HT-29 (cell line): ENCODE results near the gene NBPF15. TPM values are rescaled to one million over a fixed set of nuclear protein-coding genes. Genes with fewer than 3 reads are reported as not detected.
"Not testable (repeated sequence)": the region's sequence is repeated elsewhere in the genome, so short reads cannot be mapped to it uniquely, and the experiment has no call there.

Experiments used
- DNase-seq: peaks from one replicate; pipeline ENCODE4 v3.0.0-alpha.2; 2015; ENCODE audit warnings: low spot score
- total RNA-seq: library from RNA; depleted of rRNA; stranded (reverse); fragments of >200 nt; shearing (Covaris generic); gene quantifications from 2 replicates; pipeline ENCODE4 v1.2.3, GENCODE V29; 2014; rRNA removed

Gene NBPF15, protein sequence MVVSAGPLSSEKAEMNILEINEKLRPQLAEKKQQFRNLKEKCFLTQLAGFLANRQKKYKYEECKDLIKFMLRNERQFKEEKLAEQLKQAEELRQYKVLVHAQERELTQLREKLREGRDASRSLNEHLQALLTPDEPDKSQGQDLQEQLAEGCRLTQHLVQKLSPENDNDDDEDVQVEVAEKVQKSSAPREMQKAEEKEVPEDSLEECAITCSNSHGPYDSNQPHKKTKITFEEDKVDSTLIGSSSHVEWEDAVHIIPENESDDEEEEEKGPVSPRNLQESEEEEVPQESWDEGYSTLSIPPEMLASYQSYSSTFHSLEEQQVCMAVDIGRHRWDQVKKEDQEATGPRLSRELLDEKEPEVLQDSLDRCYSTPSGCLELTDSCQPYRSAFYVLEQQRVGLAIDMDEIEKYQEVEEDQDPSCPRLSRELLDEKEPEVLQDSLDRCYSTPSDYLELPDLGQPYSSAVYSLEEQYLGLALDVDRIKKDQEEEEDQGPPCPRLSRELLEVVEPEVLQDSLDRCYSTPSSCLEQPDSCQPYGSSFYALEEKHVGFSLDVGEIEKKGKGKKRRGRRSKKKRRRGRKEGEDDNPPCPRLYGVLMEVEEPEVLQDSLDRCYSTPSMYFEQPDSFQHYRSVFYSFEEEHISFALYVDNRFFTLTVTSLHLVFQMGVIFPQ
- total RNA-seq = 14.2 and 17.7 TPM in 2 replicates

DNA sequence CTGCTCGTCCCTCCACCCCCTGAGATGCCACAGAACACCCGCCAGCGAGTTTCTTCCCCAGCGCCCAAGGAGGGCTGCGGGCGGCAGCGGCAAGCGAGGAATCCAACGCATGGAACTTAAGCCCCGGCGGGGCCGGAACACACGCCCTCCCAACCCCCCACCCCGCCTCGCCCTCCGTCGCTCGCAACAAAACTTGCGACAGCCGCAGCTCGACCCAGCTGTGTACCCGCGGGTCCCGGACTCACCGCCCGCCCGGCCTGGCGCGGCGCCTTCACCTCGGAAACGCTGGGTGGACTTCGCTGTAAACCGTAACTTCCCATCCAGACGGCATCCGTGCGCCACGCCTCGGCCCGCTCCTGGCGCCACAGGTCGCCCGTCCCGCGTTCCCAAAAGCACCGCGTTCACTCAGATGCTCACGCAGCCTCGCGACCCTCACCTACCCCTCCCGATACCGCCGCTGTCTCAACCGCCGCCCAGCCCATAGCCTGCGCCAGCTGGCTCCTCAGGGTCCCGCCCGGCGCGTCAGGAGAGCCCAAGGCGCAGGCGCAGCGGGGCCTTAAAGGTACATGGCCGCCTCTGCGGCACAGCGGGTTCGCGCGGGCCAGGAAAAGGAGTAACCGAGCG lies at the start of gene NBPF15:
TSS of gene NBPF15 (minus strand) at position 534 of the 624 bp plus-strand sequence. CDS start 21,666 bp downstream, outside the sequence.
- peak; percentile 55 for DNase-seq

DNA sequence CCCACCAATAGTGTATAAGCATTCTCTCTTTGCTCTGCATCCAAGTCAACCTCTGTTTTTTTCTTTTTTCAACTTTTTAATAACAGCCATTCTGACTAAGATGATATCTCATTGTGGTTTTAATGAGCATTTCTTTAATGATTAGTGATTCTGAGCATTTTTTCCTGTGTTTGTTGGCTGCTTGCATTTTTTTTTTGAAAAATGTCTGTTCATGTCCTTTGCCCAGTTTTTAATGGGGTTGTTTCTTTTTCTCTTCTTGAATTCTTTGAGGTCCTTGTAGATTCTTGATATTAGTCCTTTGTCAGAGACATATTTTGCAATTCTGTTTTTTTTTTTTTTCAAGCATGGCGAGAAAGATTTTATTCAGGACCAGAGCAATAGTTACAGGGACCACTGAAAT lies 35.0 kb upstream of the NBPF15 start:
- not testable (repeated sequence) for DNase-seq

GRCh38 chr1:144494130-144494529 lies 32.7 kb upstream of the NBPF15 start:
- DNase-seq = not testable (repeated sequence)

DNA sequence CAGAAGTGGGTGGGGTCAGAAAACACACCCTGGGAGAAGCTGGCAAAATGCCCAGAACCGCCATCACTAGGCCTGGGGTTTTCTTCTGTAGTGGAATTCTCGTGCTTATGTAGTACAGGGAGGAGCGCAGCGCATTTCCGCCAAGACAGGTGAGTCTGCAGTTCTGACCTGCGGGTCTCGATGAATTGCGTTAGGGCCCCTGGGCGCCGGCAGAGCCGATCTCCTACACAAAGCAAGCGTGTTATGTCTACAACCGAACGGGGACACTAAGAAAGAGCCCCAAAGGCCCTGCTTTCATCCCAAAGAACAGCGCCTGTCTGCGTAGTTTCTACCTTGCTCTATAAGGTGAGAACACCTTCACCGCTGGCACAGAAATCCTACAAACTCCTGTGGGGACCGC lies 28.9 kb upstream of the NBPF15 start:
- not testable (repeated sequence) for DNase-seq

DNA sequence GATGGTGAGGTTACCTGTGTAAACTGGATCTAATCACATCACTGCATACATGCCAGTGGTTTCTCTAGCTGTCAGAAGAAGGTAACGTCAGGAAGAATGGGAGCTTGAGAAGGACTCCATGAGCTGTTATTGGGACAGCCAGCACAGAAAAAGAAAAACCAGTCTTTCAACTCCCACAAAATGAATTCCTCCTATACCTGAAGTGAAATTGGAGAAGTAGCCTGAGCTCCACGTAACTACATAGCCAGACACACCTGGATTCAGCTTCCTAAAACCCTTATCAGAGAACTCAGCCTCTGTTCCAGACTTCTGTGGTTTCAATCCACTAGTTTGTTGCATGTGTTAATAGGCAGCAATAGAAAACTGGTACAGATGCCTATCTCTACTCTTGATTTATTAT lies 25.5 kb upstream of the NBPF15 start:
- not testable (repeated sequence) for DNase-seq

GRCh38 chr1:144485048-144485993 lies 23.9 kb upstream of the NBPF15 start:
- not testable (repeated sequence) for DNase-seq

- DNase-seq = not testable (repeated sequence)
These were observed 12.4 kb upstream of the NBPF15 start for GRCh38 chr1:144473897-144474296.

DNA sequence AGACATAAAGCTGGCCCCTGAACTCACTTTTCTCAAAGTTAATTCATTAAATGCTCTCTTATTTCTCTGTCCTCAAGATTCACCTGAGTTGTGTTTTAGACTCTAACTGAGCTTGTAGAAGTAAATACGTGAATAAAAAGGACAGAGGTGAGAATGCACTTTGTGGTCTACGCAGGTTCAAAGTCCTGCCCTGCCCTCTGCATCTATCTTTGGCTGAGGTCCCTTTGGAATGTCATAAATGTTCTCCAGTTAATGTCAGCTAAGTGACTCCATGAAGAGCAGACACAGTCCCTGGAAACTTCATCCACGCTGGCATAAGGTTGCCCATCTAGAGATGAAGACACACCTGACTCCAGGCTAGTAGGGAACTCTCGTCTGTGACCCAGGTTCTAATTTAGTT lies 10.0 kb upstream of the NBPF15 start:
- DNase-seq = peak; percentile 62

DNA sequence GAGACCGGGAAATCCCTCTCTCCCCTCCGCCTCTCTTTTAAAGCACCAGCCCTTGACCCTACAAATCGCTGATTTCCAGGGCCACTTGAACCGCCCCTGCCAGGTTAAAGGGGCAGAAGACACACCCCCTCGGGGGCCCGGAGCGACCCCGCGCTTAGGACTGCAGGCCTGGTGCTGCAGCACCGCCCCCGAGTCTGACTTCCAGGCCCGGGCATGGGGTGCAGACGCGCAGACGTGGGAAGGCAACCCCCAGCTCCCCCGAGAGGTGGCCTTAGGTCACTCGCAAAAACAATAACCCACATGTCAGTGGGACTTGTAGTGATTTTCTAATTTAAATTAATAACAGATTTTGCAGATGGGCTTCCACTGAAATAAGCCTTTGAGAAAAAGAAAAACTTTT lies 309 bp upstream of the NBPF15 start:
- not testable (repeated sequence) for DNase-seq

DNA sequence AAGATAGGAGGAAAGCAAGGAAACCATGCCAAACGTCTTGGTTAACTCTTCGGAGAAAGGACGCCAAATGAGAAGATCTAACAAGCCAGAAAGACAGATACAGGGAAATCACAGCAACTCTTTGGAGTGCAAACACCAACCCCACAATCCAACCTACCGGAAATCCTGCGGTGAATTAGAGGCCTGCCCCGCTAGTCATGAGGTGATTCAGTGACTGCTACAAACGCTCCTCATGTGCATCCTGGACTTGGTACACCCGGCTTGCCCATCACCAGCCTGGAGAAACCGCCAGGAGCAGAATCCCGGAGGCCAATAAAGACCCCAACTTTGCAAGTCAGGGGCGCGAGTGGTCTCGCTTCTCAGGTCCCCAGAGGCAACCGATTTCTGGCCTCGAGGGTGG lies 783 bp downstream of the NBPF15 start:
- DNase-seq = not testable (repeated sequence)

GRCh38 chr1:144442402-144442801 lies 19.1 kb downstream of the NBPF15 start:
- not testable (repeated sequence) for DNase-seq

DNA sequence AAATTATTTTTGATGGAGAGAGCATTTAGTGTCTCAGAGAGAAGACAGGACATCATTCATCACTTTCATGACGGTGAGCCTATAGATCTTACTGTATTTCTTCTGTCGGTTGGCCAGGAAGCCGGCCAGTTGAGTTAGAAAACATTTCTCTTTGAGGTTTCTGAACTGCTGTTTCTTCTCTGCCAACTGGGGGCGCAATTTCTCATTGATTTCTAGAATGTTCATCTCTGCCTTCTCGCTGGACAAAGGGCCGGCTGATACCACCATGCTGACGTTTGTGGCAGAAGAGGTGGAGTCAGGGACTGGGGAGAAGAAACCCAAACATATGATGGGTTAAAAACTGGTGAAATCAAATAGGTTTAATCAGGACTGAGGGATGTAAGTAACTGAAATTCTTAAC lies 21.7 kb downstream of the NBPF15 start:
- not testable (repeated sequence) for DNase-seq

DNA sequence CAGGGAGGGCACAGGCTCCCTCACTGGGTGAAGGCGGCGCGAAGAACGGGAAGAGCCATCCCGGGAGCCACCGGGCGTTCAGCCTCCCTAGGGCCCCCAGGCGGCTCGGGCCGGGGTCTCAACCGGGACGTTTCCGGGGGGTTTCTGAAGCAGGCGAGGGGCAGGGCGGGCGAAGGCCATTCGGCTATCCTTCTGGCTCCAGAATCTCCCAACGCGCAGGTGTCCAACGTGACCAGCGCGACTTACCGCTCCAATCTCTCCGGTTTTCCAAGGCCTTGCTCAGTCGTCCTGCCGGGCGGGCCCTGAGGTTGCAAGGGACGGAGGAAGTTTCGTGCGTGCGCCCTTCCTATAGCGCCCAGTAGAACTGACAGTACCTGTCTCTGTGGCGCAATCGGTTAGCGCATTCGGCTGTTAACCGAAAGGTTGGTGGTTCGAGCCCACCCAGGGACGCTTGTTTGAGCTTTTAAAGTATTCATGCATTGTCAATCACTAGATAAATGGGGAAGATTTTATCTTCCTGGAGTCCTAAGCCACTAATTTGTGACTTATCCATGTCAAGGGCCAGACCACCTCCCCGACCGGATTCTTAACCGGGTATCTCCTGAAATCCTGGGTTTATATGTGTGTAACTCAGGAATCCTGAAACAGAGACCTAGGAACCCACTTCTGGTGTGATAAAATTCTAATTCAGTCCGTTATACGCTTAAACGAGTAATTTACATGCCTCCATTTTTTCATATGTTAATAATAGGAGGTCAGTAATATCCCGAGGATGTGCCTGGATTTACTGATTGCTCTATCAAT lies 42.4 kb downstream of the NBPF15 start:
- DNase-seq = peak; percentile 60

DNA sequence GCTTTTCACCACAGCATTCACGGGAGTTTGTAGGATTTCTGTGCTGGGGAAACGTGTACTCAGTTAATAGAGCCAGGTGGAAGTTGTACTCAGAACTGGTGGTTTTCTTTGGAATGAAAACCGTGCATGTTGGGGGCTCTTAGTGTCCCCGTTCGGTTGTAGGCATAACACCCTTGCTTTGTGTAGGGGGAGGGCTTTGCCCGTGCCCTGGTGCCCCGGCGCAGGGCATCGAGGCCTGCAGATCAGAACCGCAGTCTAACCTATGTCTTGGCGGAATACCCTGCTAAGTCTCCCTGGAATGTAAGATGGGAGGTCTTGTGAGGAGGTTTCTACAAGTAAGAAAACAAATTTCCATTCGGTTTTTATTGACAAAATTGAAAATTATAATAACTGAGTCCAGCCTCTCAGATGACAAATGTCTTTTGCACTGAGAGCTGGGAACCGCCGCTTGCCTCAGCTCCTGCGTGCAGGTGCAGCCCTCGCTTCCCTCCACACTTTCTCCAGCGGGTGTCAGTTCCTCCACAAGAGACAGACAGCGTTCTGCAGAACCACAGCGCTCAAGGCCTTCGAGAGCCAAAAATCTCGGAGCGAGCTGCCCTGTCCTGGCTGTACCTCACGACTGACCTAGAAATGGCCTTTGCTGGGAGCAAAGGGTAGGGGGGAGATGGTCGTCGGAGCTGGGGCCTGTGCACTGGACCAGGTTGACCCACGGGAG lies 47.9 kb downstream of the NBPF15 start:
- DNase-seq = not testable (repeated sequence)

DNA sequence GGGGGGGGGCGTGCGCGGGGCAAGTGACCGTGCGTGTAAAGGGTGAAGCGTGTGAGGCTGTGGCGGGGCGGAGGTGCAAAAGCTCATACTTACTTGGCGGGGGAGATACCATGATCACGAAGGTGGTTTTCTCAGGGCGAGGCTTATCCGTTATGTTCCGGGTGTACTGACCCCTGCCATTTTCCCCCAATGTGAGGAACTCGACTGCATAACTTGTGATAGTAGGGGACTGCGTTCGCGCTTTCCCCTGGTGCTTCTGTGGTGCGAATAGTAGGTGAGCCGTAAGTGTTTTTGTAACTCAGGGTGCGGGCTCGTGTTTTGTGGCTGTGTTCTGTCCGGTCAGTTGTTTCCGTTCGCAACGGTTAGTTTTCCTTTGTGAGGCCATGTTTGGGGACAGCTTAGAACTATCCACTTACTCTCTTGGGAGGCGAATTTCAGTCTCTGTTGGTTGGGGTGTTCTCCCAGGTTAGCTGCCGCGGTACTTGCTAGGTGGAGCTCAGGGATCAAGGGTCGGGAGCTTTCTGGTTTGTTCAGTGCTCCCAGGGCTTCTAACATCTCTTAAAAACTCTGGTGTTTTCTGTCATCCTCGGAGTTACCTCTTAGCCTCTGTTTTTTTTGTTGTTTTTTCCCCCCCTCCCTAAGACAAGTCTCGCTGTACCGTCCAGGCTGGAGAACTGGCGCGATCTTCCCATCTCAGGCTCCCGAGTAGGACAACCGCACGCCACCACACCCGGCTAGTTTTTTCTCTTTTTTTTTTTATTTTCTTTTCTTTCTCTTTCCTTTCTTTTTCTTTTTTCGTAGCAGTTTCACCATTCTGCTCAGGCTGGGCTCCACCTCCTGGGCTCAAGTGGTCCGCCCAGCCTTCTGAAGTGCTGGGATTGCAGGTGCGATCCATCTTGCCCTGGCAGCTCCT lies 48.7 kb downstream of the NBPF15 start:
- DNase-seq = peak; percentile 97

GRCh38 chr1:144412068-144412471 lies 49.4 kb downstream of the NBPF15 start:
- peak; percentile 63 for DNase-seq

DNA sequence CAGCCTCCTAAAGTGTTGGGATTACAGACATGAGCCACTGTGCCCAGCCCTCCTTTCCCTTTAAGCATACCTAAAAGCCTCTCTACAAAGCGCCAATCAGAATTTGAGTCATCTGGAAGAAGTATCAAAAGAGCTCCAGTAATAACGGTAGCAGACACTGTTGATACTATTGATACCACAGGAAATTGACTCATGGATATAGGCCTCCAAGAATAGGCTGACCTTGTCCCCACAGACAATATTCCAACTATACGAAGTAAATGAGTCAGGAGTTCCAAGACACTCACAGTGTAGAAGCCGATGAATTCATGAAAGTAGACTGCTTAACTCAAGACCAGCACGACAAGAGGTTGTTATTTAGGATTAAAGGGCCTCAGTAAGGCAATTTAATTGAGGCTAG lies 58.7 kb downstream of the NBPF15 start:
- not testable (repeated sequence) for DNase-seq

DNA sequence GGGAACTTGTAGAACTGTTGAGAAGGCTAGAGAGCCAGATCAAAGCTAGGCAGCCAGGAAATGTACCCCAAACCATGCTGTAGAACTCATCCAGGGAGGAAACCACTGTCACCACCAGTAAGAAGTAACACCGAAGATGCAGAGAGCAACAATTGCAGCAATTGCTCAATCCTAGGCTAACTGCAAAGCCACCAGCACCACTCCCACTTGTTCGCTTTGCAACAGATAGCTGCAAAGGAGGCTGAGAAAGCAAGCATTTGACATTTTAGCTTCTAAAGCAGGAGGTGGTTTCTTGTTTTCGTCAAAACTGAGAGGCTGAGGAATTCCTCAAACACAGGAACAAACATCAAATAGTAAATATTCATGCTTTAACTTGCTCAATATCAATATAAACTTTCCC lies 89.8 kb downstream of the NBPF15 start:
- not testable (repeated sequence) for DNase-seq
